T-cell (primary cell): ENCODE measurements around the gene RYK. TPM values are rescaled to one million over a fixed set of nuclear protein-coding genes. Genes with fewer than 3 reads are reported as not detected.

Source experiments
- ATAC-seq, 4 experiments: fragments of 200-7000 bp in 3 of 4; fragments of 150-1000 bp in 1 of 4; cut with Tn5 transposase; replicated peaks in 1 of 4; 1 replicate in 3 of 4; 2 replicates in 1 of 4; pipeline ENCODE4 v1.10.0; 2021; ENCODE audit warnings: moderate library complexity in 3 of 4, mild to moderate bottlenecking in 2 of 4, moderate number of reproducible peaks in 1 of 4
- CTCF ChIA-PET, 2 donors: fragments of 300-600 bp; sonication (Branson Sonifier 250); formaldehyde crosslinking; loops; one replicate each; lab custom pipeline; 2022; ENCODE audit warnings: antibody characterized with exemption in 2 of 2; lab: Charles Lee
- POLR2A ChIA-PET, 2 donors: fragments of 300-600 bp; sonication (Branson Sonifier 250); formaldehyde crosslinking; loops; one replicate each; lab custom pipeline; 2022; ENCODE audit warnings: antibody characterized with exemption in 2 of 2; lab: Charles Lee
- DNase-seq, 35 experiments: peaks; one replicate each; pipeline versions ENCODE4 v3.0.0 to v3.0.0-alpha.2; 2013 to 2023
- H3K27ac ChIP-seq: one replicate; pipeline ENCODE4 v1.5.1; 2013; ENCODE audit warnings: low read length
- H3K27me3 ChIP-seq, 2 experiments: replicated peaks in 1 of 2; 1 replicate in 1 of 2; 2 replicates in 1 of 2; pipeline versions ENCODE4 v1.6.1 to v1.7.0; 2013; ENCODE audit warnings: low read length in 1 of 2, mixed read lengths in 1 of 2; ENCODE audit not compliant: control insufficient read depth in 2 of 2, insufficient read depth in 2 of 2; ENCODE audit errors: extremely low read depth in 1 of 2
- H3K36me3 ChIP-seq, 2 donors: 1 replicate in 1 of 2; 2 replicates in 1 of 2; pipeline versions ENCODE4 v1.6.1 to v1.7.0; 2013; ENCODE audit warnings: low read length in 1 of 2; ENCODE audit not compliant: control insufficient read depth in 2 of 2, insufficient read depth in 1 of 2; ENCODE audit errors: extremely low read depth in 1 of 2
- H3K4me1 ChIP-seq, 2 experiments: 1 replicate in 1 of 2; 2 replicates in 1 of 2; pipeline versions ENCODE4 v1.6.1 to v1.7.0; 2013; ENCODE audit warnings: low read length in 2 of 2, mixed read lengths in 1 of 2; ENCODE audit not compliant: insufficient read depth in 2 of 2, control insufficient read depth in 1 of 2; ENCODE audit errors: extremely low read depth in 1 of 2
- H3K4me3 ChIP-seq, 2 donors: 1 replicate in 1 of 2; 2 replicates in 1 of 2; pipeline versions ENCODE4 v1.5.1 to v1.7.0; 2013; ENCODE audit warnings: mild to moderate bottlenecking in 2 of 2, low read length in 1 of 2, moderate library complexity in 1 of 2; ENCODE audit not compliant: control insufficient read depth in 1 of 2; ENCODE audit errors: extremely low read depth in 1 of 2
- H3K9me3 ChIP-seq: 2 replicates; pipeline ENCODE4 v1.7.0; 2013
- H3K27ac Mint-ChIP-seq, 2 donors: one replicate each; pipeline ENCODE4 v1.8.0; 2020 to 2021; ENCODE audit warnings: mild to moderate bottlenecking in 2 of 2, mixed read lengths in 2 of 2
- H3K27me3 Mint-ChIP-seq, 2 donors: one replicate each; pipeline ENCODE4 v1.8.0; 2021 to 2022; ENCODE audit warnings: mixed read lengths in 2 of 2
- H3K36me3 Mint-ChIP-seq: one replicate; pipeline ENCODE4 v1.8.0; 2021; ENCODE audit warnings: mixed read lengths
- H3K4me1 Mint-ChIP-seq, 3 donors: one replicate each; pipeline ENCODE4 v1.8.0; 2020 to 2022; ENCODE audit warnings: mixed read lengths in 3 of 3, mild to moderate bottlenecking in 1 of 3
- H3K4me3 Mint-ChIP-seq, 3 donors: one replicate each; pipeline ENCODE4 v1.8.0; 2020 to 2022; ENCODE audit warnings: mild to moderate bottlenecking in 3 of 3, mixed read lengths in 3 of 3, moderate library complexity in 3 of 3
- H3K9me3 Mint-ChIP-seq, 3 donors: one replicate each; pipeline ENCODE4 v1.8.0; 2020 to 2022; ENCODE audit warnings: mixed read lengths in 3 of 3
- WGBS: methylation state at CpG from one replicate; pipeline ENCODE4 v1.1.5; 2013; ENCODE audit warnings: missing lambda C conversion rate; ENCODE audit not compliant: insufficient coverage; 5-methylcytosine and 5-hydroxymethylcytosine counted together
- total RNA-seq, 35 experiments: library from RNA in 6 of 35; stranded (reverse) in 6 of 35; fragments of 120-200 nt in 1 of 35; gene quantifications; one replicate each; pipeline versions ENCODE4 v1.2.1 to v1.2.4 and lab custom pipeline; 2013 to 2026

Gene RYK
- total RNA-seq, 5 donors from 2014 or later (not counting 1 experiment from before 2014, with no cell fraction given) = 33.6 to 46.3 (median 38.0) TPM

GRCh38 chr3:134267996-134268395 lies 17.3 kb upstream of the RYK start:
- no peaks in the 10 kb centered on the region for H3K4me1 Mint-ChIP-seq
- no peaks in the 10 kb centered on the region for H3K9me3 Mint-ChIP-seq
- DNase-seq (no peak), ATAC-seq (no peak)
- Histone ChIP-seq H3K27me3 (peaks cover 0 to 27% of the 10 kb centered on the region in 2 experiments), H3K4me1 (no peaks in the 10 kb centered on the region), H3K9me3 (no peaks in the 10 kb centered on the region), H3K4me3 (no peak overlapping the region), H3K27ac (no peak overlapping the region), H3K36me3 (no peaks in the 10 kb centered on the region)
- CTCF ChIA-PET = no interaction called here
- no peaks in the 10 kb centered on the region for H3K36me3 Mint-ChIP-seq
- WGBS = 67% methylated on average over 1 of the region's 1 CpG
- H3K27ac Mint-ChIP-seq = no peak overlapping the region
- POLR2A ChIA-PET = no interaction called here
- no peak overlapping the region for H3K4me3 Mint-ChIP-seq
- peaks cover 22 to 35% of the 10 kb centered on the region in 2 donors for H3K27me3 Mint-ChIP-seq

DNA sequence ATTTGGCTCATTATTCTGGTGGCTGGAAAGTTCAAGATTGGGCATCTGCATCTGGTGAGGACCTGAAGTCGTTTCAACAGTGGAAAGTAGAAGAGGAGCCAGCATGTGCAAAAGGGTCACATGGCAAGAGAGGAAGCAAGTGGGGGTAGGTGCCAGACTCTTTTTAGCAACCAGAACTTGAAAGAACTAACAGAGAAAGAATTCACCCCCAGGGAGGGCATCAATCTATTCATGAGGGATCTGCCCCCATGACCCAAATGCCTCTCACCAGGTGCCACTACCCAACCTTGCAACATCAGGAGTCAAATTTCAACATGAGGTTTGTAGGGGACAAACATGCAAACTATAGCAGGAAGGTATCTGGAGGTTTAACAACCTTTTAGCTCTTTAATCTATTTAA lies 10.3 kb upstream of the RYK start:
- DNase-seq = no peak
- no peaks in the 10 kb centered on the region for H3K4me1 ChIP-seq
- H3K27me3 Mint-ChIP-seq = peaks cover 7 to 14% of the 10 kb centered on the region in 2 donors
- H3K4me3 Mint-ChIP-seq = no peak overlapping the region
- H3K36me3 ChIP-seq = no peaks in the 10 kb centered on the region
- no peaks in the 10 kb centered on the region for H3K36me3 Mint-ChIP-seq
- no CpG with 5 or more reads among the region's 1 CpG for WGBS
- no peaks in the 10 kb centered on the region for H3K9me3 ChIP-seq
- H3K9me3 Mint-ChIP-seq = no peaks in the 10 kb centered on the region
- ChIA-PET CTCF (interaction anchor here in 1 of 2 donors (0.6 kb wide), 1 partner anchor 685 kb away, joined by 5 read pairs; no protein-coding TSS in a partner anchor), POLR2A (no interaction called here)
- no peak overlapping the region for H3K27ac Mint-ChIP-seq
- H3K4me1 Mint-ChIP-seq = peaks cover 0 to 5% (median 4%) of the 10 kb centered on the region in 3 donors
- H3K27ac ChIP-seq = no peak overlapping the region
- peaks cover 0 to 4% of the 10 kb centered on the region in 2 experiments for H3K27me3 ChIP-seq
- no peak overlapping the region for H3K4me3 ChIP-seq
- ATAC-seq = no peak

- Histone ChIP-seq H3K9me3 (no peaks in the 10 kb centered on the region), H3K36me3 (no peaks in the 10 kb centered on the region), H3K4me3 (no peak overlapping the region), H3K4me1 (no peaks in the 10 kb centered on the region), H3K27me3 (no peaks in the 10 kb centered on the region), H3K27ac (no peak overlapping the region)
- H3K27ac Mint-ChIP-seq = no peak overlapping the region
- ATAC-seq = no peak
- H3K9me3 Mint-ChIP-seq = no peaks in the 10 kb centered on the region
- CTCF ChIA-PET = no interaction called here
- POLR2A ChIA-PET = interaction anchor here (0.6 kb wide), 2 partner anchors 44 to 51 kb away, joined by 4 to 6 read pairs; no protein-coding TSS in a partner anchor
- 60% methylated on average over 2 of the region's 4 CpGs for WGBS
- peaks cover under 1 to 9% (median 7%) of the 10 kb centered on the region in 3 donors for H3K4me1 Mint-ChIP-seq
- peaks cover 4 to 6% of the 10 kb centered on the region in 2 donors for H3K27me3 Mint-ChIP-seq
- no peaks in the 10 kb centered on the region for H3K36me3 Mint-ChIP-seq
- no peak for DNase-seq
- H3K4me3 Mint-ChIP-seq = no peak overlapping the region
These were observed 8.2 kb upstream of the RYK start for GRCh38 chr3:134258761-134259347.

DNA sequence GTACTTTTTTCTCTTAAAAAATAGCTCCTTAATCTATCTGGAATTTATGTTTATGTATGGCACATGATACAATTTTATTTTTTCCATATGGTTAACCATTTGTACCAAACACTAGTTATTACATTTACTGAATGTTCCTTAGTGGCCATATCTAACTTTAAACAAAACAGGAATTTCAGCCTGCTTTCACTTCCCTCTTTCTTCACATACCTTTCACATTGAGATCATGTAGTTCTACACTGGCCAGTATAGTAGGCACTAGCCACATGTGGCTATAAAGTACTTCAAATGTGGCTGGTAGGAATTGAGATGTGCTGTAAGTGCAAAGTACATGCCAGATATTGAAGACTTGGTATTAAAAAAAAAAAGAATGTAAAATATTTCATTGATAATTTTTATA lies 4.7 kb upstream of the RYK start:
- ATAC-seq = no peak
- H3K27ac Mint-ChIP-seq = no peak overlapping the region
- POLR2A ChIA-PET = interaction anchor here in 1 of 2 donors (0.5 kb wide), 1 partner anchor 14 kb away, joined by 3 read pairs; no protein-coding TSS in a partner anchor
- no peak overlapping the region for H3K4me3 ChIP-seq
- peaks cover 0 to 9% of the 10 kb centered on the region in 2 experiments for H3K4me1 ChIP-seq
- no peaks in the 10 kb centered on the region for H3K9me3 ChIP-seq
- no peaks in the 10 kb centered on the region for H3K9me3 Mint-ChIP-seq
- CTCF ChIA-PET = interaction anchor here in 1 of 2 donors (0.6 to 1.1 kb wide), 2 partner anchors 16 to 42 kb away, joined by 4 to 7 read pairs; no protein-coding TSS in a partner anchor
- H3K36me3 Mint-ChIP-seq = no peaks in the 10 kb centered on the region
- H3K36me3 ChIP-seq = no peaks in the 10 kb centered on the region
- H3K4me3 Mint-ChIP-seq = no peak overlapping the region
- no peak overlapping the region for H3K27ac ChIP-seq
- DNase-seq = no peak
- peaks cover 0 to 2% of the 10 kb centered on the region in 2 donors for H3K27me3 Mint-ChIP-seq
- H3K27me3 ChIP-seq = no peaks in the 10 kb centered on the region
- peaks cover 8 to 25% (median 19%) of the 10 kb centered on the region in 3 donors for H3K4me1 Mint-ChIP-seq

- Histone ChIP-seq H3K9me3 (no peaks in the 10 kb centered on the region), H3K27me3 (no peaks in the 10 kb centered on the region), H3K36me3 (no peaks in the 10 kb centered on the region), H3K27ac (no peak overlapping the region), H3K4me1 (peaks cover 7 to 14% of the 10 kb centered on the region in 2 experiments), H3K4me3 (no peak overlapping the region)
- H3K27ac Mint-ChIP-seq = peak overlapping the region in 1 of 2 donors; percentile 70
- DNase-seq (no peak), ATAC-seq (no peak)
- no peaks in the 10 kb centered on the region for H3K36me3 Mint-ChIP-seq
- H3K9me3 Mint-ChIP-seq = no peaks in the 10 kb centered on the region
- ChIA-PET POLR2A (no interaction called here), CTCF (no interaction called here)
- H3K27me3 Mint-ChIP-seq = no peaks in the 10 kb centered on the region
- H3K4me3 Mint-ChIP-seq = peak overlapping the region in 2 of 3 donors; percentile 3 to 10
- WGBS = 72% methylated on average over 1 of the region's 1 CpG
- peaks cover 23 to 38% (median 32%) of the 10 kb centered on the region in 3 donors for H3K4me1 Mint-ChIP-seq
These were observed 3.0 kb upstream of the RYK start for GRCh38 chr3:134253475-134254226.

GRCh38 chr3:134252766-134253165 lies 2.1 kb upstream of the RYK start:
- POLR2A ChIA-PET = no interaction called here
- 100% methylated on average over 1 of the region's 7 CpGs for WGBS

More at GRCh38 chr3:134252766-134253165, 2.1 kb upstream of the RYK start:
- H3K4me3 ChIP-seq = no peak overlapping the region
- CTCF ChIA-PET = interaction anchor here in 1 of 2 donors (0.6 kb wide), 1 partner anchor 27 kb away, joined by 3 read pairs; no protein-coding TSS in a partner anchor
- H3K4me1 ChIP-seq = peaks cover 7 to 14% of the 10 kb centered on the region in 2 experiments
- DNase-seq (no peak), ATAC-seq (no peak)
- H3K9me3 Mint-ChIP-seq = no peaks in the 10 kb centered on the region
- no peak overlapping the region for H3K27ac Mint-ChIP-seq
- no peak overlapping the region for H3K27ac ChIP-seq
- H3K4me3 Mint-ChIP-seq = peak overlapping the region in 1 of 3 donors; percentile 28
- peaks cover 32 to 47% (median 41%) of the 10 kb centered on the region in 3 donors for H3K4me1 Mint-ChIP-seq
- H3K9me3 ChIP-seq = no peaks in the 10 kb centered on the region
- no peaks in the 10 kb centered on the region for H3K36me3 Mint-ChIP-seq
- no peaks in the 10 kb centered on the region for H3K27me3 Mint-ChIP-seq
- H3K36me3 ChIP-seq = no peaks in the 10 kb centered on the region
- H3K27me3 ChIP-seq = no peaks in the 10 kb centered on the region
